Fibroblast of mammary gland (primary cell): ENCODE results near the gene KCNMA1.
"Not testable (repeated sequence)": the region's sequence is repeated elsewhere in the genome, so short reads cannot be mapped to it uniquely, and the experiment has no call there.

ENCODE experiments used
- DNase-seq: peaks from one replicate; pipeline ENCODE4 v3.0.0-alpha.2; 2010; ENCODE audit warnings: low read depth
- H3K4me3 ChIP-seq: 2 replicates; pipeline ENCODE4 v1.5.1; 2011; ENCODE audit warnings: low read depth, mild to moderate bottlenecking, low read length, moderate library complexity; ENCODE audit not compliant: control insufficient read depth
- TF ChIP-seq, protein P1 (sequence below): conservative IDR thresholded peaks from 2 replicates; pipeline ENCODE4 v1.5.1; 2011; ENCODE audit warnings: low read depth, low read length, inconsistent platforms; ENCODE audit not compliant: control insufficient read depth, insufficient read depth

Gene KCNMA1

GRCh38 chr10:77526868-77527617 lies 110.6 kb downstream of the KCNMA1 start:
- DNase-seq = no peak
- TF ChIP-seq, protein P1, sequence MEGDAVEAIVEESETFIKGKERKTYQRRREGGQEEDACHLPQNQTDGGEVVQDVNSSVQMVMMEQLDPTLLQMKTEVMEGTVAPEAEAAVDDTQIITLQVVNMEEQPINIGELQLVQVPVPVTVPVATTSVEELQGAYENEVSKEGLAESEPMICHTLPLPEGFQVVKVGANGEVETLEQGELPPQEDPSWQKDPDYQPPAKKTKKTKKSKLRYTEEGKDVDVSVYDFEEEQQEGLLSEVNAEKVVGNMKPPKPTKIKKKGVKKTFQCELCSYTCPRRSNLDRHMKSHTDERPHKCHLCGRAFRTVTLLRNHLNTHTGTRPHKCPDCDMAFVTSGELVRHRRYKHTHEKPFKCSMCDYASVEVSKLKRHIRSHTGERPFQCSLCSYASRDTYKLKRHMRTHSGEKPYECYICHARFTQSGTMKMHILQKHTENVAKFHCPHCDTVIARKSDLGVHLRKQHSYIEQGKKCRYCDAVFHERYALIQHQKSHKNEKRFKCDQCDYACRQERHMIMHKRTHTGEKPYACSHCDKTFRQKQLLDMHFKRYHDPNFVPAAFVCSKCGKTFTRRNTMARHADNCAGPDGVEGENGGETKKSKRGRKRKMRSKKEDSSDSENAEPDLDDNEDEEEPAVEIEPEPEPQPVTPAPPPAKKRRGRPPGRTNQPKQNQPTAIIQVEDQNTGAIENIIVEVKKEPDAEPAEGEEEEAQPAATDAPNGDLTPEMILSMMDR = no peak
- no peak overlapping the region for H3K4me3 ChIP-seq

GRCh38 chr10:77524281-77524711 lies 113.3 kb downstream of the KCNMA1 start:
- TF ChIP-seq, protein P1 = no peak
- H3K4me3 ChIP-seq = no peak overlapping the region

GRCh38 chr10:77522268-77522809 lies 115.3 kb downstream of the KCNMA1 start:
- no peak overlapping the region for H3K4me3 ChIP-seq
- DNase-seq = no peak
- TF ChIP-seq, protein P1 = no peak

More at GRCh38 chr10:77524281-77524711, 113.3 kb downstream of the KCNMA1 start:
- DNase-seq = peak; percentile 68

DNA sequence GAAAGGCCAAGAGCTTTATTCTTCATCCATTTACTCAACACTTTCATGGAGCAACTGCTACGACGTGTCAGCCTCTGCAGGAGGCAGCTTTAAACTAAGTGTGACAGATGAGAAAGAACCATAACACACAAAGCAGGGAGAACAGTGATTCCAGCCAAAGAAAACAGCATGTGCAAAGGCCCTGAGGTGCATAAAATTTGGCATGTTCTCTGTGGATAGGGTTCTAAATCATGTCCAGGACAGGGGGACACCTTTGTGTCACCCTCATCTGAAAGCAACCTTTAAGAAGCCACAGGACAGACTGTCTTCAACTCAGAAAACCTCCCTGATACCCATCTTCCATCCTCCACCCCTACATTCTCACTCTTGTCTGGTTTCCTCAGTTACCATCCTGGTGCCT lies 116.6 kb downstream of the KCNMA1 start:
- no peak overlapping the region for H3K4me3 ChIP-seq
- DNase-seq = no peak
- TF ChIP-seq, protein P1 = no peak

GRCh38 chr10:77520290-77520689 lies 117.3 kb downstream of the KCNMA1 start:
- DNase-seq = no peak
- H3K4me3 ChIP-seq = no peak overlapping the region
- TF ChIP-seq, protein P1 = no peak

DNA sequence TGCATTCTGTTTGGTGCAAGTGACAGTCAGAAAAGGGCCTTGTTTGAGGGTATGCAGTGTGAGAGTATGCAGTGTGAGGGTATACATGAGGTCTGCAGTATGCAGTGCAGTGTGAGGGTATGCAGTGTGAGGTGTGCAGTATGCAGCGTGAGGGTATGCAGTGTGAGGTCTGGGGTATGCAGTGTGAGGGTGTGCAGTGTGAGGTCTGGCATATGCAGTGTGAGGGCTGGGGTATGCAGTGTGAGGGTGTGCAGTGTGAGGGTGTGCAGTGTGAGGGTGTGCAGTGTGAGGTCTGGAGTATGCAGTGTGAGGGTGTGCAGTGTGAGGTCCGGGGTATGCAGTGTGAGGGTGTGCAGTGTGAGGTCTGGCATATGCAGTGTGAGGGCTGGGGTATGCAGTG lies 117.8 kb downstream of the KCNMA1 start:
- not testable (repeated sequence) for DNase-seq

GRCh38 chr10:77518910-77519274 lies 118.7 kb downstream of the KCNMA1 start:
- H3K4me3 ChIP-seq = no peak overlapping the region
- no peak for DNase-seq
- TF ChIP-seq, protein P1 = no peak

More for the DNA sequence above, 117.8 kb downstream of the KCNMA1 start:
- not testable (repeated sequence) for H3K4me3 ChIP-seq
